GM21576 (cell line): ENCODE measurements around the gene FBXO9.

ENCODE experiments used
- ATAC-seq: cut with Tn5 transposase; IDR thresholded peaks from one replicate; pipeline ENCODE4 v1.9.1; 2021; ENCODE audit warnings: mild to moderate bottlenecking, moderate library complexity; ENCODE audit not compliant: unreplicated experiment

Gene FBXO9

DNA sequence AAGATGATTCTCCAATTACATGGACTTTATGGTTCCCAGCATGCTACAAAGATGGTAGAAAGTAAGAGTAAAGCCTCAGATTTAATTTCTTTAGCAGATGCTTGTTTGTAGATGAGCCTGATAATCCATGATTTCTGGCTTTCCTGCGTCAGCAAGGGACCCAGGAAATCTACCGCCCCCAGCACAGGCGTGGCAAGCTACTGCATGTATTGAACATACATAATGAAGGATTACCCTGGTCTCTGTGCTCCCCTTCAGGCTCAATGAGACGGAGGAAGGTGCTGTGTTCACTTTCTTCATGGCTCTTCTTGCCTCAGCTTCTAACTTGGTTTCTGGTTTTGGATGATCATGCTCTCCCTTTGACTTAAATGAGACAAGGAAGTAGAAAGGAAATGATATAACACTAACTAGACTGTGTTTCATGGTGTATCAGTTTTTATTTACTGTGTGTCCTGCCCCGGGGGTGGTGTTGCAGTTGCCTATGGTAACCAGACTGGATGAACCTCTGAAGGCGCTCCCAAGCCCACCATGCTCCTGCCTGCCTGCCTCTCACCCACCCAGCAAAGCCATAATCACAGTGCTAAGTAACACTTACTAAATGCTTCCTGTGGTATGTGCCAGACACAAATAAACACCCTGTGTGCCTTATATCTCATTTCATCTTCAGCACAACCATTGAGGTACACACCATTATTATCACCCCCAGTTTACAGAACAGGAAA, 65.5 kb downstream of the FBXO9 start:
- ATAC-seq, result no peak

- ATAC-seq, result no peak
Observed at GRCh38 chr6:53133961-53134360, 68.8 kb downstream of the FBXO9 start.

- no peak for ATAC-seq
Observed at GRCh38 chr6:53134601-53135235, 69.5 kb downstream of the FBXO9 start.

GRCh38 chr6:53136000-53136609, 70.9 kb downstream of the FBXO9 start:
- ATAC-seq, result no peak

- ATAC-seq, result no peak
Observed at GRCh38 chr6:53139841-53140413, 74.7 kb downstream of the FBXO9 start.

GRCh38 chr6:53142810-53143209, 77.6 kb downstream of the FBXO9 start:
- ATAC-seq, result no peak

GRCh38 chr6:53143710-53144109, 78.5 kb downstream of the FBXO9 start:
- no peak for ATAC-seq

DNA sequence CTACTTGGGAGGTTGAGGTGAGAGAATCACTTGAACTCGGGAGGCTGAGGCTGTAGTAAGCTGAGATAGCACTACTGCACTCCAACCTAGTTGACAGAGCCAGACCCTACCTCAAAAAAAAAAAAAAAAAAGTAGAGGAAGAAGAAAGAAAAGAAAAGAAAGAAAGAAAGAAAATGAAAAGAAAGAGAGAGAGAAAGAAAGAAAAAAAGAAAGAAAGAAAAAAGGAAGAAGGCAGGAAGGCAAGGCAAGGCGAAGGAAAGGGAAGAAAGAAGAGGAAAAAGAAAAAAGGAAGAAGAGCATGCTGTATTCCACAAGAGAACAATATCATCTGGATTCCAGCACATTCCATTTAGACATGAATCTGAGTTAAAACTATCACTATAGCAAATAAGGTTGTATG, 79.6 kb downstream of the FBXO9 start:
- ATAC-seq, result no peak

GRCh38 chr6:53148684-53149083, 83.5 kb downstream of the FBXO9 start, which contains the start of gene GCM1:
Gene GCM1, minus strand, starts transcription at chr6:53148841. Its CDS starts 3,209 bp downstream, at chr6:53145632.
- ATAC-seq, result no peak
